SK-N-SH treated with all-trans-retinoic acid at 6 μM for 48 hours (cell line): ENCODE data around the gene ZNF292.

ENCODE experiments used
- ARNTL ChIP-seq: fragments of 450-650 bp; formaldehyde crosslinking; IDR thresholded peaks from 2 replicates; pipeline ENCODE4 v1.5.0; 2020; ENCODE audit warnings: low read depth, mild to moderate bottlenecking, moderate library complexity, borderline replicate concordance
- ZNF70 ChIP-seq: fragments of 450-650 bp; formaldehyde crosslinking; IDR thresholded peaks from 2 replicates; pipeline ENCODE4 v1.5.0; 2020; ENCODE audit warnings: mild to moderate bottlenecking, moderate library complexity
- TF ChIP-seq, protein P1 (sequence below): fragments of 250-450 bp; sonication (Bioruptor Pico); IDR thresholded peaks from 2 replicates; pipeline ENCODE4 v1.5.1; 2021; ENCODE audit warnings: mild to moderate bottlenecking, moderate library complexity

DNA sequence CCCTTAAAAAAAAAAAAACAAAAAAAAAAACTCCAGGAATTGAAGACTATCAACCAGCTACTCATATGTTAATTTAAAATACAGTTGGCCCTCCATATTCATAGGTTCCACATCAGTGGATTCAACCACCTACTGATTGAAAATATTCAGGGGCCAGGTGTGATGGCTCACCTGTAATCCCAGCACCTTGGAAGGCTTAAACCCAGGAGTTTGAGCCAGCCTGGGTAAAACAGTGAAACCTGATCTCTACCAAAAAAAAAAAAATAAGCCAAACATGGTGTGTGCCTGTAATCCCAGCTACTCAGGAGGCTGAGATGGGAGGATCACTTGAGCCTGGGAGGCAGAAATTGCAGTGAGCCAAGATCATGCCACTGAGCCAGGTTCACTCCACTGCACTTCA is 94.7 kb downstream of the ZNF292 start:
- TF ChIP-seq ARNTL, result no peak
- TF ChIP-seq ZNF70, result no peak
- TF ChIP-seq, protein P1, sequence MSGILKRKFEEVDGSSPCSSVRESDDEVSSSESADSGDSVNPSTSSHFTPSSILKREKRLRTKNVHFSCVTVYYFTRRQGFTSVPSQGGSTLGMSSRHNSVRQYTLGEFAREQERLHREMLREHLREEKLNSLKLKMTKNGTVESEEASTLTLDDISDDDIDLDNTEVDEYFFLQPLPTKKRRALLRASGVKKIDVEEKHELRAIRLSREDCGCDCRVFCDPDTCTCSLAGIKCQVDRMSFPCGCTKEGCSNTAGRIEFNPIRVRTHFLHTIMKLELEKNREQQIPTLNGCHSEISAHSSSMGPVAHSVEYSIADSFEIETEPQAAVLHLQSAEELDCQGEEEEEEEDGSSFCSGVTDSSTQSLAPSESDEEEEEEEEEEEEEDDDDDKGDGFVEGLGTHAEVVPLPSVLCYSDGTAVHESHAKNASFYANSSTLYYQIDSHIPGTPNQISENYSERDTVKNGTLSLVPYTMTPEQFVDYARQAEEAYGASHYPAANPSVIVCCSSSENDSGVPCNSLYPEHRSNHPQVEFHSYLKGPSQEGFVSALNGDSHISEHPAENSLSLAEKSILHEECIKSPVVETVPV, result no peak
